Measurements from ENCODE around the gene BARX1.
"Not testable (repeated sequence)": the region's sequence is repeated elsewhere in the genome, so short reads cannot be mapped to it uniquely, and the experiment has no call there.

The BARX1 gene

DNA sequence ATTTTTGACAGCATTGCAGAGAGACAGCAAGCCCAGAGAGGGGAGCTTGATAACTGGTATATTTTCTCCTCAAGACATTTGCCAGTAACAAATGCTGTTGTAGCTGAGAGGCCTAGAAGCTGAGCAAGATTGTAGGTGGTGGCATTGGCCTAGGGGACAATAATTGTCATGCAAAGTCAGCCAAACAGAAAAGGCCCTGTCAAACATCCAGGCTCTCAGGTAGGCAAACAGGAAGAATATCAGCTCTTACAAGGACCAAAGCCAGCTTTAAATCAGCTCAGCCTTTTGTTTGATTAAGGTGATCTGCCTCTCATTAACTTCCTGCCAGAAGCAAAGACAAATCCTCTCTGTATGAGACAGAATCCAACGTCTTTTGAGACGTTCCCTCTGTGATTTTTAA is 29.7 kb upstream of the BARX1 start:
- no peak for DNase-seq
- H3K4me1 ChIP-seq (ENCODE audit: control insufficient read depth, insufficient read depth, low read length, poor library complexity, severe bottlenecking) = no peaks in the 10 kb centered on the region
- no peak overlapping the region for H3K27ac ChIP-seq (ENCODE audit: insufficient read depth, low read length, poor library complexity, severe bottlenecking)
- H3K9me3 ChIP-seq (ENCODE audit: control insufficient read depth, low read length) = no peaks in the 10 kb centered on the region
- H3K36me3 ChIP-seq (ENCODE audit: control insufficient read depth, insufficient read depth, low read length) = no peaks in the 10 kb centered on the region
- H3K27me3 ChIP-seq (replicated peaks; ENCODE audit: control insufficient read depth, insufficient read depth, low read length, poor library complexity, severe bottlenecking) = no peaks in the 10 kb centered on the region
- no peak overlapping the region for H3K4me3 ChIP-seq (ENCODE audit: insufficient read depth, low read depth, low read length, poor library complexity, severe bottlenecking)

DNA sequence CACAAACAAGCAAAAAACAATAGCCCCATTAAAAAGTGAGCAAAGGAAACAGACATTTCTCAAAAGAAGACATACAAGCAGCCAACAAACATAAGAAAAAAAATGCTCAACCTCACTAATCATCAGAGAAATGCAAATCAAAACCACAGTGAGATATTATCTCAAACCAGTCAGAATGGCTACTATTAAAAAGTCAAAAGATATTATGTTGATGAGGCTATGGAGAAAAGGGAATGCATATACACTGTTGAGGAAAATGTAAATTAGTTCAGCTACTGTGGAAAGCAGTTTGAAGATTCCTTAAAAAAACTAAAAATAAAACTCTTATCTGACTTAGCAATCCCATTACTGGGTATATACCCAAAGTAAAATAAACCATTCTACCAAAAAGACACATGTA is 28.7 kb upstream of the BARX1 start:
- Histone ChIP-seq H3K4me1 (ENCODE audit: control insufficient read depth, insufficient read depth, low read length, poor library complexity, severe bottlenecking) (no peaks in the 10 kb centered on the region), H3K27me3 (replicated peaks; ENCODE audit: control insufficient read depth, insufficient read depth, low read length, poor library complexity, severe bottlenecking) (peaks cover 2% of the 10 kb centered on the region), H3K27ac (ENCODE audit: insufficient read depth, low read length, poor library complexity, severe bottlenecking) (no peak overlapping the region), H3K36me3 (ENCODE audit: control insufficient read depth, insufficient read depth, low read length) (no peaks in the 10 kb centered on the region), H3K9me3 (ENCODE audit: control insufficient read depth, low read length) (no peaks in the 10 kb centered on the region), H3K4me3 (ENCODE audit: insufficient read depth, low read depth, low read length, poor library complexity, severe bottlenecking) (no peak overlapping the region)
- DNase-seq = no peak

DNA sequence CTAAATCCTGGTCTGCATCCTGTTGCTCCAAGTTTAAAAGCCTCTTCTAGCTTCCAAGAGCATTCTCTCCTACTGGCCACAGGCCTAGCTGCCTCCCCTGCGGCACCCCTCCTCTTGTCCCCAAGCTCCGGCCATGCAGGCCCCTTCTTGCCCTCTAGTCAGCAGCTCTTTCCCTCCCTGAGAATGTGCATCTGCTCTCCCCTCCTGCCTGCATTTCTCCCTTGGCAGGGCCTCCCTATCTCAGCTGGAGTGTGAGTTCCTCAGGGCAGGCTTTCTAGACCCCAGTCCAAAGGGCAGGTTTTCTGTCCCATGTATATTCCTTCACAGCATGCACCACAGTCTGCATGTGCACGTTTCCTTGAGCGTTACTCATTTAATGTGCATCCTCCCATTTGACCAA is 24.6 kb upstream of the BARX1 start:
- H3K27ac ChIP-seq (ENCODE audit: insufficient read depth, low read length, poor library complexity, severe bottlenecking) = no peak overlapping the region
- peaks cover 6% of the 10 kb centered on the region for H3K27me3 ChIP-seq (replicated peaks; ENCODE audit: control insufficient read depth, insufficient read depth, low read length, poor library complexity, severe bottlenecking)
- H3K4me1 ChIP-seq (ENCODE audit: control insufficient read depth, insufficient read depth, low read length, poor library complexity, severe bottlenecking) = no peaks in the 10 kb centered on the region
- no peaks in the 10 kb centered on the region for H3K9me3 ChIP-seq (ENCODE audit: control insufficient read depth, low read length)
- no peak overlapping the region for H3K4me3 ChIP-seq (ENCODE audit: insufficient read depth, low read depth, low read length, poor library complexity, severe bottlenecking)
- no peaks in the 10 kb centered on the region for H3K36me3 ChIP-seq (ENCODE audit: control insufficient read depth, insufficient read depth, low read length)
- no peak for DNase-seq

DNA sequence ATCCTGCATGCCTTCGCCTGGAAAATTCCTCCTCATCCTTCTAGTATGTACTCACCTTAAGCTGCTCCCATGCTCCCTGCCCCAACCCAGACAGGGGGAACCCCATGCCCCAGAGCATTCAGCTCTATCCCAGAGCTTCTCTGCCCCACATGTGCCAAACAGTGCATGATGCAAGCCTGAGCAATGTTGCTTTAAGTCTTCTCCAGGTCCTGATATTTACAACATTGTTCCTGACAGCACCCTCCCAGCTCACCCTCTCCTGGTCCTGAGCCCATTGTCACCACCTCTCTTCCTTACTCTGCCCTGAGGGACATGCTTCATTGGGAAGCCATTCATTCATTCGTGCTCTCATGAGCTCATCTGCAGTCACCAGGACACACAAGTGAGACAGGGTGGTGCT is 23.4 kb upstream of the BARX1 start:
- Histone ChIP-seq H3K27me3 (replicated peaks; ENCODE audit: control insufficient read depth, insufficient read depth, low read length, poor library complexity, severe bottlenecking) (peaks cover 6% of the 10 kb centered on the region), H3K9me3 (ENCODE audit: control insufficient read depth, low read length) (no peaks in the 10 kb centered on the region), H3K4me1 (ENCODE audit: control insufficient read depth, insufficient read depth, low read length, poor library complexity, severe bottlenecking) (no peaks in the 10 kb centered on the region), H3K27ac (ENCODE audit: insufficient read depth, low read length, poor library complexity, severe bottlenecking) (no peak overlapping the region), H3K36me3 (ENCODE audit: control insufficient read depth, insufficient read depth, low read length) (no peaks in the 10 kb centered on the region), H3K4me3 (ENCODE audit: insufficient read depth, low read depth, low read length, poor library complexity, severe bottlenecking) (no peak overlapping the region)
- no peak for DNase-seq

DNA sequence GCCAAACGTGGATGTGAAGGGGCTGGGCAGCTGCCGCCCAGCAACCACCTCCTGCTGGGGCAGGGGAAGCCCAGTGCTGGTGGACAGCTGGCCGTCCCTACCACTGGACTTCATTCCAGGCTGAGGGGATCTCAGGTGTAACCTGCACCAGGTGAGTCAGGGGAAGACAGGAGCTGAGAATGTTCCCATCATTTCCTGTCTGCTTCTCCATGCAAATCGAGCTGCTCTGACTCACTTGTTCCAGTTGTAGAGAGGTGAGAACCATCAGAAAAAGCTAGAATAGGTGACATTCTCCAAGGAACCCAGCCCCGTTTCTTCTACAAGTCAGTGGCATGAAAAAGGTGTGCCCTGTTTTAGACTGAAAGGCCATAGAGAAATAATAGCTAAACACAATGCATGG is 21.8 kb upstream of the BARX1 start:
- Histone ChIP-seq H3K4me1 (ENCODE audit: control insufficient read depth, insufficient read depth, low read length, poor library complexity, severe bottlenecking) (no peaks in the 10 kb centered on the region), H3K9me3 (ENCODE audit: control insufficient read depth, low read length) (no peaks in the 10 kb centered on the region), H3K36me3 (ENCODE audit: control insufficient read depth, insufficient read depth, low read length) (no peaks in the 10 kb centered on the region), H3K27ac (ENCODE audit: insufficient read depth, low read length, poor library complexity, severe bottlenecking) (no peak overlapping the region), H3K27me3 (replicated peaks; ENCODE audit: control insufficient read depth, insufficient read depth, low read length, poor library complexity, severe bottlenecking) (peaks cover 6% of the 10 kb centered on the region), H3K4me3 (ENCODE audit: insufficient read depth, low read depth, low read length, poor library complexity, severe bottlenecking) (no peak overlapping the region)
- DNase-seq = no peak

DNA sequence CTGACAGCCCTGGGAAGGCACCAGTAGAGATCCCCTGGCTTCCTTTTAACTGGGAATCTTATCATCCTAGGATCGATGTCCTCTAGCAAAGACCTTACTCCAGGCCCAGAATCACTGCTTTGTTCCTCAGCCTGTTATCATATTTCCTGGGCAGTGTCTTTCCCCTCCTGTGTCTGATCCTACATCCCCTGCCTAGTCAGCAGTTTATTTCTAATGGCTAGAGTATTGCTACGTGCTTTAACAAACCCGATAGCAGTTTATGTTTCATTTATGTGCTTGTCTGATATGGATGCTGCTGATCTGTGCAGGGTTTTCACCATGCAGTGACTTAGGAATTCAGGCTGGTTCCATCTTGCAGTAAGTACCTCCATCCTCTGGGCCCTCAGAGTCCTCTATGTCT is 20.9 kb upstream of the BARX1 start:
- DNase-seq = no peak

DNA sequence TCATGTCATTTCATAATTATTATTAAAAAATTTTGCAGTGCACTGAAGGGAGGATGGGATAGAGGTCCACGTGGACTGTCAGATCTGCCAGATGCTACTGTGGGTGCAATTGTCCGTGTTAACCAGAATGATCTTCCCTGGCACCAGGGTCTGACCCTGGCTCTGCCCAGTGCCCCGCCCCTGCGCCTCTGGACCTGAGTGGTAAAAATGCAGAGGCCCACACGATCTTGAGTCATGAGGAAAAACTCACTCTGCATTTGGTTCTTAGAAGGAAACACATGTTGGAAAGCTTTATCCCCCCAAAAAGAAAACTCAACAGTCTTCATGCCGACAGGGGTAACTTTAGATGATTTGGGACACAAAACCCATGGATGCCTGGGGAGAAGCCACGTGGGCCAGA is 20.1 kb upstream of the BARX1 start:
- Histone ChIP-seq H3K27me3 (replicated peaks; ENCODE audit: control insufficient read depth, insufficient read depth, low read length, poor library complexity, severe bottlenecking) (peaks cover 6% of the 10 kb centered on the region), H3K4me1 (ENCODE audit: control insufficient read depth, insufficient read depth, low read length, poor library complexity, severe bottlenecking) (no peaks in the 10 kb centered on the region), H3K27ac (ENCODE audit: insufficient read depth, low read length, poor library complexity, severe bottlenecking) (no peak overlapping the region), H3K4me3 (ENCODE audit: insufficient read depth, low read depth, low read length, poor library complexity, severe bottlenecking) (no peak overlapping the region), H3K36me3 (ENCODE audit: control insufficient read depth, insufficient read depth, low read length) (no peaks in the 10 kb centered on the region), H3K9me3 (ENCODE audit: control insufficient read depth, low read length) (no peaks in the 10 kb centered on the region)
- DNase-seq = no peak

More for the DNA sequence above, 20.9 kb upstream of the BARX1 start:
- Histone ChIP-seq H3K27ac (ENCODE audit: insufficient read depth, low read length, poor library complexity, severe bottlenecking) (no peak overlapping the region), H3K36me3 (ENCODE audit: control insufficient read depth, insufficient read depth, low read length) (no peaks in the 10 kb centered on the region), H3K4me3 (ENCODE audit: insufficient read depth, low read depth, low read length, poor library complexity, severe bottlenecking) (no peak overlapping the region), H3K9me3 (ENCODE audit: control insufficient read depth, low read length) (no peaks in the 10 kb centered on the region), H3K4me1 (ENCODE audit: control insufficient read depth, insufficient read depth, low read length, poor library complexity, severe bottlenecking) (no peaks in the 10 kb centered on the region), H3K27me3 (replicated peaks; ENCODE audit: control insufficient read depth, insufficient read depth, low read length, poor library complexity, severe bottlenecking) (peaks cover 6% of the 10 kb centered on the region)

DNA sequence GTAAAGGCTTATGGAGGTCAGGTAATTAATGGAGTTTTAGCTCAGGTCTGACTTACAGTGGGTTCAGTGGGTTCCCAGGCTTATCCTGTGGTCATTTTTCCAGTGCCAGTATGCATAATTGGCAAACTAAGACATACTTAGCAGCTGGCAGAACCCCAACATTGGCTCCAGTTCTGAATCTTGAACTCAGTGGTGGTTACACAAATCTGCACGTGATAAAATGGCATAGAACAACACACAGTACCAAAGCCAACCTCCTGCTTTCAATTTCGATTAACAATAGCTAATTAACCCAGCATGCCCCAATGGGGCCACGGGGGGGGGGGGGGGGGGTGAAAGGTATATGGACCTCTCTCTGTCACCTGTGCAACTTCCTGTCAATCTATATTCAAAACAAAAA is 19.0 kb upstream of the BARX1 start:
- H3K4me3 ChIP-seq (ENCODE audit: insufficient read depth, low read depth, low read length, poor library complexity, severe bottlenecking) = no peak overlapping the region
- DNase-seq = no peak
- H3K27me3 ChIP-seq (replicated peaks; ENCODE audit: control insufficient read depth, insufficient read depth, low read length, poor library complexity, severe bottlenecking) = peaks cover 6% of the 10 kb centered on the region

DNA sequence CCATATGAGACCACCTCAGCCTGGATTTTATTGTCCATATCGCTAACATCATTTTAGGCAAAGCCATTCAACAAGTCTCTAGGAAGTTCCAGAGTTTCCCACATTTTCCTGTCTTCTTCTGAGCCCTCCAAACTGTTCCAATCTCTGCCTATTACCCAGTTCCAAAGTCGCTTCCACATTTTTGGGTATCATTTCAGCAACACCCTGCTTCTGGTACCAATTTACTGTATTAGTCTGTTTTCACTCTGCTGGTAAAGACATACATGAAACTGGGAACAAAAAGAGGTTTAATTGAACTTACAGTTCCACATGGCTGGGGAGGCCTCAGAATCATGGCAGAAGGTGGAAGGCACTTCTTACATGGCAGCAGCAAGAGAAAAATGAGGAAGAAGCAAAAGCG is 17.5 kb upstream of the BARX1 start:
- H3K27ac ChIP-seq (ENCODE audit: insufficient read depth, low read length, poor library complexity, severe bottlenecking); H3K4me1 ChIP-seq (ENCODE audit: control insufficient read depth, insufficient read depth, low read length, poor library complexity, severe bottlenecking); H3K27me3 ChIP-seq (replicated peaks; ENCODE audit: control insufficient read depth, insufficient read depth, low read length, poor library complexity, severe bottlenecking); H3K36me3 ChIP-seq (ENCODE audit: control insufficient read depth, insufficient read depth, low read length); H3K4me3 ChIP-seq (ENCODE audit: insufficient read depth, low read depth, low read length, poor library complexity, severe bottlenecking); DNase-seq; H3K9me3 ChIP-seq (ENCODE audit: control insufficient read depth, low read length): not testable (repeated sequence)

More for the DNA sequence above, 19.0 kb upstream of the BARX1 start:
- no peaks in the 10 kb centered on the region for H3K4me1 ChIP-seq (ENCODE audit: control insufficient read depth, insufficient read depth, low read length, poor library complexity, severe bottlenecking)
- no peaks in the 10 kb centered on the region for H3K9me3 ChIP-seq (ENCODE audit: control insufficient read depth, low read length)
- no peaks in the 10 kb centered on the region for H3K36me3 ChIP-seq (ENCODE audit: control insufficient read depth, insufficient read depth, low read length)
- no peak overlapping the region for H3K27ac ChIP-seq (ENCODE audit: insufficient read depth, low read length, poor library complexity, severe bottlenecking)

DNA sequence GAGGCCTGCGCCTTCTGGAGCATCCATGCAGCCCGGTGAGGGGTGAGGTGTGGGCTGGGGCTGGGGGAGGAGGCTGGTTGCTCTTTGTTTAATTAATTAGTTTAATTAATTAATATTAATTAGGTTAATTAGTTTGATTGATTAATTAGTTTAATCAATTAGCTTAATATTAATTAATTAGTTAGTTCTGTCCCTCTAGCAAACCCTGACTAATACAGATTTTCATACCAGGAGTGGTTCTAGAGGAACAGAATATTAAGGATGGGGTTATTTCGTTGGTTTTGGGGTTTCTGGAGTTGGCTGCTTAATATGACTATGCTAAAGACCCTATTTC is 14.1 kb upstream of the BARX1 start:
- Histone ChIP-seq H3K9me3 (ENCODE audit: control insufficient read depth, low read length) (no peaks in the 10 kb centered on the region), H3K4me1 (ENCODE audit: control insufficient read depth, insufficient read depth, low read length, poor library complexity, severe bottlenecking) (no peaks in the 10 kb centered on the region), H3K27me3 (replicated peaks; ENCODE audit: control insufficient read depth, insufficient read depth, low read length, poor library complexity, severe bottlenecking) (peaks cover 3% of the 10 kb centered on the region), H3K27ac (ENCODE audit: insufficient read depth, low read length, poor library complexity, severe bottlenecking) (no peak overlapping the region), H3K4me3 (ENCODE audit: insufficient read depth, low read depth, low read length, poor library complexity, severe bottlenecking) (no peak overlapping the region), H3K36me3 (ENCODE audit: control insufficient read depth, insufficient read depth, low read length) (no peaks in the 10 kb centered on the region)
- DNase-seq = no peak
